ENCODE results near the gene PYGL.

Gene PYGL

DNA sequence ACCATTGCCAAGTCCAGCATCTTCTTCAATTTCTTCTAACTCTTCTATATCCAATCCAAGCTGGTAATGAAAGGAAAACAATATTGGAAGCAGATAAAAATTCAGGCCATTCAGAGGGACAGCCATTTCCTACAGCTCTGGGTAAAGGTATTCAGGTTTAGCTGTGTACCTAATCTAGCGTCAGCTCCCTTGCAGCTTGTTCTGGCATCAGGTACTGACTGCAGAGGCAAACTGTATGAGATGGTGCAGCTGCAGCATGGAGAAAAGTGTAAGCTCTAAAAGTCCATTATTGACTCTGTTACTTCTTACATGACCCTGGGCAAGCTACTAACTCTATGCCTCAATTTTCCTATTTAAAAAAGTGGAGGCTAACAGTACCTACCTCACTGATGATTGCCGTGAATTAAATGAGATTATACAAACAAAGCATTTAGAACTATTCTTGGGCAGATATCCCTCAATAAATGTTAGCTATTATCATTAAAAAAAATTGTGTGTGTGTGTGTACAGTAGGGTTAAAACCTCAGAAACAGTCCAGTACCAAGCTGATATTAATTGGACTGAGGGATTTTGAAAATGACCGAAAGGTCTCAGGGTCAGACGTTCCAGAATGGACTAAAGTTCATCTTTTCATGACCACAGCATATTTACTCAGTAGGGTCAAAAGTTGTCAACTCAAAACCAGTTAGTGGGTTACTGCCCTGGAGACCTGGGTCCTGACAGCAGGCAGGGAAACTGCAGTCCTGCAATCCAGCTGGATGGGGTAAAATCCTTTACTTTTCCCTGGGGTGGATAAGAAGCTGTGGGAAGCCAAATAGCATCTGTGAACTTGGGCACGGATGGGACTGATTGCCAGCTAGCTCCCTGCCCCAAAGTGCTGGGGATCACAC lies 8.9 kb downstream of the PYGL start:
- H3K4me2 ChIP-seq (ENCODE audit: low read length) = no peak overlapping the region
- no peaks in the 10 kb centered on the region for H3K36me3 ChIP-seq (ENCODE audit: control insufficient read depth, low read length)
- no peaks in the 10 kb centered on the region for H3K9me3 ChIP-seq (ENCODE audit: control insufficient read depth, insufficient read depth, low read length)
- H3K9me2 ChIP-seq (replicated peaks; ENCODE audit: control insufficient read depth, low read length) = no peaks in the 10 kb centered on the region
- H3K79me2 ChIP-seq (ENCODE audit: control insufficient read depth, low read length) = no peaks in the 10 kb centered on the region
- no peak overlapping the region for H3K27ac ChIP-seq (ENCODE audit: low read depth, low read length)
- no peak overlapping the region for H3K4me3 ChIP-seq (ENCODE audit: low read length)
- H4K20me1 ChIP-seq (ENCODE audit: control insufficient read depth, insufficient read depth, low read depth, low read length) = no peaks in the 10 kb centered on the region
- TF ChIP-seq, protein P1, sequence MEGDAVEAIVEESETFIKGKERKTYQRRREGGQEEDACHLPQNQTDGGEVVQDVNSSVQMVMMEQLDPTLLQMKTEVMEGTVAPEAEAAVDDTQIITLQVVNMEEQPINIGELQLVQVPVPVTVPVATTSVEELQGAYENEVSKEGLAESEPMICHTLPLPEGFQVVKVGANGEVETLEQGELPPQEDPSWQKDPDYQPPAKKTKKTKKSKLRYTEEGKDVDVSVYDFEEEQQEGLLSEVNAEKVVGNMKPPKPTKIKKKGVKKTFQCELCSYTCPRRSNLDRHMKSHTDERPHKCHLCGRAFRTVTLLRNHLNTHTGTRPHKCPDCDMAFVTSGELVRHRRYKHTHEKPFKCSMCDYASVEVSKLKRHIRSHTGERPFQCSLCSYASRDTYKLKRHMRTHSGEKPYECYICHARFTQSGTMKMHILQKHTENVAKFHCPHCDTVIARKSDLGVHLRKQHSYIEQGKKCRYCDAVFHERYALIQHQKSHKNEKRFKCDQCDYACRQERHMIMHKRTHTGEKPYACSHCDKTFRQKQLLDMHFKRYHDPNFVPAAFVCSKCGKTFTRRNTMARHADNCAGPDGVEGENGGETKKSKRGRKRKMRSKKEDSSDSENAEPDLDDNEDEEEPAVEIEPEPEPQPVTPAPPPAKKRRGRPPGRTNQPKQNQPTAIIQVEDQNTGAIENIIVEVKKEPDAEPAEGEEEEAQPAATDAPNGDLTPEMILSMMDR (IDR thresholded peaks at IDR 0.05; ENCODE audit: low read depth, low read length, poor library complexity, severe bottlenecking) = no peak
- TF ChIP-seq EZH2phosphoT487 (IDR thresholded peaks at IDR 0.05; ENCODE audit: borderline replicate concordance, low read length) = no peak
- no peaks in the 10 kb centered on the region for H3F3A ChIP-seq (ENCODE audit: control insufficient read depth, insufficient read depth)
- no peaks in the 10 kb centered on the region for H3K27me3 ChIP-seq (ENCODE audit: control insufficient read depth, low read length)
- H3K4me1 ChIP-seq (ENCODE audit: control insufficient read depth, low read length) = no peaks in the 10 kb centered on the region

DNA sequence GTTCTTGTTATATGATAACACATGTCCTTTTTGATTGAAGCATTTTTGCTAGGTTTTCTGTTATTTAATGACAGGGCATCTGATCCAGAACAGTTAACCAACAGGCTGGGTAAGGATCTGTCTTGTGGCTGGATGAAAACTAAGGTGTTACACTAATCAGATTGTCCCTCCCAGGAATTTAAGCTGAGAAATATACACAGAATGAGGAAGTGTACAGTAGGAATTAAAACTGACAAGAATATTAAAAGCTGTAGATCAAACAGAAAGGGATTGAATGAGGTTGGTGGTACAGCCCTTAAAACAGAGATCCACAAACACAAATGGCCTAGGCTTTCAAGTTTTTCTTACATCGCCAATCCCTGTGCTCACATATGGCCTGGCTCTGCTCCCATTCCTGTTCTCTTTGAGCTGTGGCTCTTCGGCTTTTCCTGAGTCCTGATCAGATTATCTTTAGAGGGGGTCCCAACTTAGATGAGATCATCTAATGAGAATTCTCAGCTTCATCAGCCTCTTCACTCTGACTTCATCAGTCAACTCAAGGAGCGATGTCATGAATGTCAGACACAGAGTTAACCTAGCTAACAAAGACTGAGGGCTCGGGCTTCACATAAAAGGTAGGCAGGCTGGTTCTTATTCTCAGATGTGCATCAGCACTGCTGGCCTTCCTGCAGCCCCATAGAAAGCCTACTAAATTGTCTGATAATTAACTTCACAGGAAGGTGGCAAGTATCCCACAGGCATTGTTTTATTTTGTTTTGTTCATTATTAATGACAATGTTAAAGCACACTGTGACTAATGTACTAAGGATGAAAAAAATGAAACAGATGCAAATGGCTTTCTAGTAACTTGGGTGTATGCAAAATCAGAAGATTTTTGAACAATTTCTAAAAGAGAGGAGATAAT lies 11.4 kb downstream of the PYGL start:
- Histone ChIP-seq H3K4me3 (ENCODE audit: low read length) (no peak overlapping the region), H3K27ac (ENCODE audit: low read depth, low read length) (no peak overlapping the region), H3K9me2 (replicated peaks; ENCODE audit: control insufficient read depth, low read length) (no peaks in the 10 kb centered on the region), H3K9me3 (ENCODE audit: control insufficient read depth, insufficient read depth, low read length) (no peaks in the 10 kb centered on the region), H3K79me2 (ENCODE audit: control insufficient read depth, low read length) (no peaks in the 10 kb centered on the region), H3K27me3 (ENCODE audit: control insufficient read depth, low read length) (no peaks in the 10 kb centered on the region), H4K20me1 (ENCODE audit: control insufficient read depth, insufficient read depth, low read depth, low read length) (no peaks in the 10 kb centered on the region), H3K4me1 (ENCODE audit: control insufficient read depth, low read length) (peaks cover 5% of the 10 kb centered on the region; the same call in 1 of the 2 replicates), H3K4me2 (ENCODE audit: low read length) (no peak overlapping the region), H3F3A (ENCODE audit: control insufficient read depth, insufficient read depth) (no peaks in the 10 kb centered on the region), H3K36me3 (ENCODE audit: control insufficient read depth, low read length) (no peaks in the 10 kb centered on the region)
- no peak for TF ChIP-seq EZH2phosphoT487 (IDR thresholded peaks at IDR 0.05; ENCODE audit: borderline replicate concordance, low read length)
- TF ChIP-seq, protein P1 (IDR thresholded peaks at IDR 0.05; ENCODE audit: low read depth, low read length, poor library complexity, severe bottlenecking) = no peak

DNA sequence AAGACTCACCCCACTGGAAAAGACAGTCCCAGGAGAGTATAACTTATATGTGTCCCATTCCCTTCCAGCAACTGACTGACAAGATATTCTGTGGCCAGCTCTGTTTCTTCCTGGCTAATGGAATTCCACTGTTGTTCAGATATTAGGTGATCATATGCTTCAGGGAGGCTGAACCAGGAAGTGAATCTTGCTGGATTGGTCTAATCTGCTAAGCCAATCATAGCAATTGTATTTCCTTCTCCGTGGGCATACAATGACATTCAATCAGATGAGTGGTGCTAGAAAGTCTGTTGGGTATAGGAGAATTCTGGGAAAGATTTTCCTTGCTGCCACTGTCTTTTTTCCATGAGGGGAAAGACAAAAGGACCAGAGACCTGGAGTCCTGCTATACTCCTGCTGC lies 12.1 kb downstream of the PYGL start:
- H3K79me2 ChIP-seq (ENCODE audit: control insufficient read depth, low read length) = no peaks in the 10 kb centered on the region
- H3K4me1 ChIP-seq (ENCODE audit: control insufficient read depth, low read length) = peaks cover 5% of the 10 kb centered on the region; the same call in 1 of the 2 replicates
- no peaks in the 10 kb centered on the region for H3K27me3 ChIP-seq (ENCODE audit: control insufficient read depth, low read length)
- H3K36me3 ChIP-seq (ENCODE audit: control insufficient read depth, low read length) = no peaks in the 10 kb centered on the region
- H3K9me2 ChIP-seq (replicated peaks; ENCODE audit: control insufficient read depth, low read length) = no peaks in the 10 kb centered on the region
- no peak overlapping the region for H3K4me3 ChIP-seq (ENCODE audit: low read length)
- H4K20me1 ChIP-seq (ENCODE audit: control insufficient read depth, insufficient read depth, low read depth, low read length) = no peaks in the 10 kb centered on the region
- TF ChIP-seq, protein P1 (IDR thresholded peaks at IDR 0.05; ENCODE audit: low read depth, low read length, poor library complexity, severe bottlenecking) = no peak
- TF ChIP-seq EZH2phosphoT487 (IDR thresholded peaks at IDR 0.05; ENCODE audit: borderline replicate concordance, low read length) = no peak
- H3F3A ChIP-seq (ENCODE audit: control insufficient read depth, insufficient read depth) = no peaks in the 10 kb centered on the region
- no peak overlapping the region for H3K4me2 ChIP-seq (ENCODE audit: low read length)
- H3K9me3 ChIP-seq (ENCODE audit: control insufficient read depth, insufficient read depth, low read length) = no peaks in the 10 kb centered on the region
- H3K27ac ChIP-seq (ENCODE audit: low read depth, low read length) = no peak overlapping the region
